ENCODE data around the gene FARS2. TPM values are rescaled to one million over a fixed set of nuclear protein-coding genes. Genes with fewer than 3 reads are reported as not detected.
A peak's percentile ranks its signal among the peaks of the same experiment; 100 is the strongest.

Gene FARS2
- total and polyA plus RNA-seq, 2 donors (not counting 1 experiment from before 2014, with no cell fraction given) = 33.0 to 35.5 TPM

GRCh38 chr6:5302995-5303622, 41.8 kb downstream of the FARS2 start:
- WGBS (ENCODE audit: insufficient coverage) = 58% methylated on average over 10 of the region's 10 CpGs

More at GRCh38 chr6:5302995-5303622, 41.8 kb downstream of the FARS2 start:
- peak overlapping the region; percentile 81 for H3K27ac Mint-ChIP-seq
- Histone ChIP-seq H3K27ac (ENCODE audit: low read length in 2 of 2) (peak overlapping the region in 1 of 2 donors; percentile 30), H3K4me2 (replicated peaks; ENCODE audit: low read depth, low read length, poor library complexity, severe bottlenecking) (peak overlapping the region; percentile 59), H2AFZ (ENCODE audit: insufficient read depth, low read depth, low read length, poor library complexity, severe bottlenecking) (peak overlapping the region; percentile 59), H3K4me3 (ENCODE audit: control extremely low read depth in 1 of 5, extremely low read depth in 1 of 5, insufficient read depth in 1 of 5, low read depth in 2 of 5, low read length in 4 of 5) (peak overlapping the region in 3 of 5 experiments; percentile 1 to 41 (median 22)), H3K36me3 (replicated peaks in 1 of 2; ENCODE audit: control extremely low read depth in 1 of 2, control insufficient read depth in 1 of 2, extremely low read depth in 1 of 2, insufficient read depth in 2 of 2, low read length in 1 of 2) (no peaks in the 10 kb centered on the region), H3K4me1 (ENCODE audit: control insufficient read depth in 2 of 2, insufficient read depth in 2 of 2, low read length in 2 of 2) (peaks cover 10 to 18% of the 10 kb centered on the region in 2 donors), H3K9ac (ENCODE audit: low read length) (peak overlapping the region; percentile 37), H3K9me3 (ENCODE audit: control extremely low read depth in 1 of 3, control insufficient read depth in 2 of 3, insufficient read depth in 1 of 3, low read length in 2 of 3) (no peaks in the 10 kb centered on the region), H3K27me3 (replicated peaks in 1 of 4; ENCODE audit: control extremely low read depth in 1 of 4, control insufficient read depth in 3 of 4, insufficient read depth in 4 of 4, low read length in 3 of 4) (no peaks in the 10 kb centered on the region), H3K79me2 (ENCODE audit: control insufficient read depth, insufficient read depth, low read length) (peaks cover 84% of the 10 kb centered on the region), H4K20me1 (ENCODE audit: control insufficient read depth, insufficient read depth, low read length, poor library complexity, severe bottlenecking) (peaks cover 18% of the 10 kb centered on the region)
- no peaks in the 10 kb centered on the region for H3K27me3 Mint-ChIP-seq
- ATAC-seq (ENCODE audit: low read depth) = peak; percentile 85
- no peaks in the 10 kb centered on the region for H3K9me3 Mint-ChIP-seq (ENCODE audit: insufficient read depth)
- peaks cover 35% of the 10 kb centered on the region for H3K4me1 Mint-ChIP-seq
- ChIA-PET CTCF (interaction anchor here (0.6 to 7.6 kb wide), 40 partner anchors 8 to 576 kb away, joined by 3 to 192 read pairs (median 5); partner anchors contain the start of genes FARS2 and LYRM4), POLR2A (interaction anchor here (1.7 kb wide), 1 partner anchor 42 kb away, joined by 11 read pairs; the partner anchor contains the start of genes FARS2 and LYRM4)
- TF ChIP-seq CTCF (IDR thresholded peaks at IDR 0.05) (peak; percentile 78), EZH2 (IDR thresholded peaks at IDR 0.05; ENCODE audit: borderline replicate concordance, insufficient read depth, low read depth, low read length, poor library complexity, severe bottlenecking) (no peak)
- intact Hi-C loops (cut with micrococcal nuclease) = loop anchor here (1.0 to 2.0 kb wide), 3 partner anchors 24 to 88 kb away; partner anchors contain the start of gene FARS2
- peak overlapping the region; percentile 79 for H3K4me3 Mint-ChIP-seq
- peak; percentile 79 for DNase-seq
